Gastroesophageal sphincter (tissue), 4 donors: Measurements from ENCODE around the gene LZTS3. TPM values are rescaled to one million over a fixed set of nuclear protein-coding genes. Genes with fewer than 3 reads are reported as not detected.

Experiments used
- ATAC-seq: fragments of 150-250 bp; one replicate; pipeline ENCODE4 v1.9.1; 2016; ENCODE audit warnings: mild to moderate bottlenecking, moderate library complexity
- H3K27ac ChIP-seq, 4 donors: fragments of 200-600 bp; sonication (generic) in 3 of 4; 1 replicate in 3 of 4; 2 replicates in 1 of 4; pipeline ENCODE4 v1.5.1; 2016 to 2019
- H3K27me3 ChIP-seq: fragments of 200-600 bp; sonication (generic); one replicate; pipeline ENCODE4 v1.5.1; 2019
- H3K36me3 ChIP-seq, 2 donors: fragments of 200-600 bp; sonication (generic); one replicate each; pipeline ENCODE4 v1.5.1; 2019; ENCODE audit warnings: control low read depth in 1 of 2
- H3K4me1 ChIP-seq, 3 donors: fragments of 200-600 bp; sonication (generic); 1 replicate in 2 of 3; 2 replicates in 1 of 3; pipeline ENCODE4 v1.5.1; 2016 to 2019; ENCODE audit warnings: control low read depth in 2 of 3
- H3K4me3 ChIP-seq, 2 donors: fragments of 200-600 bp; sonication (generic); one replicate each; pipeline ENCODE4 v1.5.1; 2019; ENCODE audit warnings: mild to moderate bottlenecking in 1 of 2, moderate library complexity in 1 of 2
- H3K9me3 ChIP-seq, 3 donors: fragments of 200-600 bp; sonication (generic); one replicate each; pipeline ENCODE4 v1.5.1; 2017 to 2019; ENCODE audit warnings: control low read depth in 2 of 3
- EP300 ChIP-seq: sonication (generic); formaldehyde crosslinking; IDR thresholded peaks from one replicate; pipeline ENCODE4 v1.6.1; 2017; ENCODE audit warnings: antibody characterized with exemption, mild to moderate bottlenecking
- POLR2A ChIP-seq, 2 donors: fragments of 450-650 bp; IDR thresholded peaks; one replicate each; pipeline ENCODE4 v1.6.1; 2017; ENCODE audit warnings: antibody characterized with exemption in 2 of 2, mild to moderate bottlenecking in 2 of 2, moderate library complexity in 1 of 2
- POLR2AphosphoS5 ChIP-seq: sonication (generic); formaldehyde crosslinking; IDR thresholded peaks from one replicate; pipeline ENCODE4 v1.6.1; 2017; ENCODE audit warnings: antibody characterized with exemption
- WGBS, 2 donors: methylation state at CpG; one replicate each; pipeline ENCODE4 v1.1.5; 2018; ENCODE audit warnings: low coverage in 1 of 2; 5-methylcytosine and 5-hydroxymethylcytosine counted together
- total RNA-seq, 4 donors: library from RNA; depleted of rRNA; stranded (reverse); fragments of >200 nt; gene quantifications; one replicate each; pipeline ENCODE4 v1.1.0, GENCODE V29; 2016
- TF ChIP-seq, protein P1 (sequence below), 4 experiments: fragments of 200-600 bp in 2 of 4; fragments of 450-650 bp in 2 of 4; sonication (generic) in 1 of 4; IDR thresholded peaks; one replicate each; pipeline ENCODE4 v1.5.1; 2017 to 2019; ENCODE audit warnings: antibody characterized with exemption in 4 of 4, mild to moderate bottlenecking in 2 of 4, moderate library complexity in 2 of 4

The LZTS3 gene
- total RNA-seq, 4 donors from 2014 or later: 11.3 to 17.0 (median 12.2) TPM

DNA sequence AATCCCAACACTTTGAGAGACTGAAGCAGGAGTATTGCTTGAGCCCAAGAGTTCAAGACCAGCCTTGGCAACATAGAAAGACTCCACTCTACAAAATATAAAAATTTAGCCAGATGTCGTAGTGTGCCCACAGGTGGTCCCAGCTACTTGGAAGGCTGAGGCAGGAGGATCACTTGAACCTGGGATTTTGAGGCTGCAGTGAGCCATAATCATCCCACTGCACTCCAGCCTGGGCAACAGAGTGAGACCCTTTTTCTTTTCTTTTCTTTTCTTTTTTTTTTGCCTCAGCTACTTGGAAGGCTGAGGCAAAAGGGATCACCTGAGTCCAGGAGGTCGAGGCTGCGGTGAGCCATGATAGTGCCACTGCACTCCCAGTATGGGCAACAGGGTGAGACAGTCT lies 31.6 kb downstream of the LZTS3 start:
- H3K36me3 ChIP-seq: peaks cover 0 to 13% of the 10 kb centered on the region in 2 donors
- no peak for ATAC-seq
- 89 to 93% methylated on average over 1 to 2 of the region's 3 CpGs for WGBS, 2 donors
- no peaks in the 10 kb centered on the region for H3K27me3 ChIP-seq
- no peaks in the 10 kb centered on the region for H3K9me3 ChIP-seq
- H3K27ac ChIP-seq: no peak overlapping the region
- TF ChIP-seq POLR2A (IDR thresholded peaks at IDR 0.05) (no peak), EP300 (no peak), POLR2AphosphoS5 (no peak)
- TF ChIP-seq, protein P1, sequence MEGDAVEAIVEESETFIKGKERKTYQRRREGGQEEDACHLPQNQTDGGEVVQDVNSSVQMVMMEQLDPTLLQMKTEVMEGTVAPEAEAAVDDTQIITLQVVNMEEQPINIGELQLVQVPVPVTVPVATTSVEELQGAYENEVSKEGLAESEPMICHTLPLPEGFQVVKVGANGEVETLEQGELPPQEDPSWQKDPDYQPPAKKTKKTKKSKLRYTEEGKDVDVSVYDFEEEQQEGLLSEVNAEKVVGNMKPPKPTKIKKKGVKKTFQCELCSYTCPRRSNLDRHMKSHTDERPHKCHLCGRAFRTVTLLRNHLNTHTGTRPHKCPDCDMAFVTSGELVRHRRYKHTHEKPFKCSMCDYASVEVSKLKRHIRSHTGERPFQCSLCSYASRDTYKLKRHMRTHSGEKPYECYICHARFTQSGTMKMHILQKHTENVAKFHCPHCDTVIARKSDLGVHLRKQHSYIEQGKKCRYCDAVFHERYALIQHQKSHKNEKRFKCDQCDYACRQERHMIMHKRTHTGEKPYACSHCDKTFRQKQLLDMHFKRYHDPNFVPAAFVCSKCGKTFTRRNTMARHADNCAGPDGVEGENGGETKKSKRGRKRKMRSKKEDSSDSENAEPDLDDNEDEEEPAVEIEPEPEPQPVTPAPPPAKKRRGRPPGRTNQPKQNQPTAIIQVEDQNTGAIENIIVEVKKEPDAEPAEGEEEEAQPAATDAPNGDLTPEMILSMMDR (IDR thresholded peaks at IDR 0.05): no peak
- no peak overlapping the region for H3K4me3 ChIP-seq
- H3K4me1 ChIP-seq: peaks cover 0 to 2% (median 0%) of the 10 kb centered on the region in 3 donors

DNA sequence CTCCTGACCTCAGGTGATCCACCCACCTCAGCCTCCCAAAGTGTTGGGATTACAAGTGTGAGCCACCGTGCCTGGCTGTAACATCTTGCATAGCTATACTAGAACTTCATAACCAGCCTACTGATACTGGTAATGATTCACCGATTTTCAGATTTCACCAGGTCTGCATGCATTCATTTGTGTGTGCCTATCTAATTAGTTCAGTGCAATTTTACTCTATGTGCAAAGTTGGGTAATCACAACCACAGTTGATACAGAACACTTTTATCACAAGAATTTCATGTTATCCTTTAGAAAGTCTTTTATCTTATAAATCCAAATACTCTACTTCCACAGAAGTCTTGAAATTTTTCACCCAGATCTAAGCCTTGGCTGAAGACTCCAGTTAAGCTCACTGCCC lies 35.9 kb downstream of the LZTS3 start:
- no peak for TF ChIP-seq POLR2A (IDR thresholded peaks at IDR 0.05)
- TF ChIP-seq, protein P1 (IDR thresholded peaks at IDR 0.05): no peak
- TF ChIP-seq EP300: no peak
- ATAC-seq: no peak
- Histone ChIP-seq H3K36me3 (no peaks in the 10 kb centered on the region), H3K27ac (no peak overlapping the region), H3K4me1 (no peaks in the 10 kb centered on the region), H3K9me3 (no peaks in the 10 kb centered on the region), H3K27me3 (no peaks in the 10 kb centered on the region), H3K4me3 (no peak overlapping the region)
- WGBS, 2 donors: 80 to 93% methylated on average over 1 to 2 of the region's 2 CpGs

- Histone ChIP-seq H3K27me3 (no peaks in the 10 kb centered on the region), H3K27ac (no peak overlapping the region), H3K4me1 (no peaks in the 10 kb centered on the region), H3K36me3 (no peaks in the 10 kb centered on the region), H3K4me3 (no peak overlapping the region), H3K9me3 (no peaks in the 10 kb centered on the region)
- no peak for ATAC-seq
- 87% methylated on average over 4 to 5 of the region's 5 CpGs for WGBS, 2 donors
- no peak for TF ChIP-seq POLR2A (IDR thresholded peaks at IDR 0.05)
- TF ChIP-seq, protein P1 (IDR thresholded peaks at IDR 0.05): no peak
- no peak for TF ChIP-seq EP300
- no peak for TF ChIP-seq POLR2AphosphoS5
Observed at GRCh38 chr20:3135507-3136070, 37.8 kb downstream of the LZTS3 start.

- no peaks in the 10 kb centered on the region for H3K36me3 ChIP-seq
Observed at GRCh38 chr20:3134151-3134550, 39.2 kb downstream of the LZTS3 start.

GRCh38 chr20:3133155-3133554 lies 40.2 kb downstream of the LZTS3 start:
- ATAC-seq: no peak
- no peaks in the 10 kb centered on the region for H3K27me3 ChIP-seq
- H3K4me1 ChIP-seq: peaks cover 0 to 11% (median 0%) of the 10 kb centered on the region in 3 donors
- WGBS, 2 donors: 79 to 81% methylated on average over 2 of the region's 2 CpGs
- no peak for TF ChIP-seq POLR2AphosphoS5
- TF ChIP-seq, protein P1 (IDR thresholded peaks at IDR 0.05): no peak
- no peak for TF ChIP-seq POLR2A (IDR thresholded peaks at IDR 0.05)
- no peak for TF ChIP-seq EP300
- no peaks in the 10 kb centered on the region for H3K9me3 ChIP-seq
- H3K4me3 ChIP-seq: no peak overlapping the region
- H3K27ac ChIP-seq: no peak overlapping the region
- no peaks in the 10 kb centered on the region for H3K36me3 ChIP-seq

More at GRCh38 chr20:3134151-3134550, 39.2 kb downstream of the LZTS3 start:
- Histone ChIP-seq H3K4me3 (no peak overlapping the region), H3K27ac (no peak overlapping the region), H3K9me3 (no peaks in the 10 kb centered on the region), H3K4me1 (peaks cover 0 to 1% (median 0%) of the 10 kb centered on the region in 3 donors), H3K27me3 (no peaks in the 10 kb centered on the region)
- 43 to 87% methylated on average over 2 to 3 of the region's 3 CpGs for WGBS, 2 donors
- TF ChIP-seq EP300 (no peak), POLR2AphosphoS5 (no peak), POLR2A (IDR thresholded peaks at IDR 0.05) (no peak)
- TF ChIP-seq, protein P1 (IDR thresholded peaks at IDR 0.05): no peak
- no peak for ATAC-seq
